K562 (cell line): ENCODE measurements around the gene ADRA2B. TPM values are rescaled to one million over a fixed set of nuclear protein-coding genes. Genes with fewer than 3 reads are reported as not detected.

Experiments used
- ATAC-seq: fragments of 200-7000 bp; cut with Tn5 transposase; 3 replicates; pipeline ENCODE4 v1.9.1; 2020; ENCODE audit warnings: moderate library complexity
- BruUV-seq: library from RNA; stranded (reverse); fragments of 400-500 nt; replicated peaks from 2 replicates; lab custom pipeline; 2021; lab: Mats Ljungman, UMichigan
- CTCF ChIA-PET: fragments of 300-600 bp; formaldehyde crosslinking; extraction: SDS; loops from one replicate; lab custom pipeline; 2021; ENCODE audit warnings: low intra/inter-chr PET ratio; lab: Yijun Ruan, JAX
- POLR2A ChIA-PET: fragments of 300-600, 350-650 bp; sonication (Branson Sonifier 250); formaldehyde crosslinking; extraction: SDS; loops from one replicate; lab custom pipeline; 2021; ENCODE audit warnings: antibody characterized with exemption, inconsistent platforms; lab: Yijun Ruan, JAX
- DNase-seq, 4 experiments: peaks; one replicate each; pipeline versions ENCODE4 v3.0.0 to v3.0.0-alpha.2; 2011 to 2018; ENCODE audit warnings: low spot score in 3 of 4, mixed read lengths in 3 of 4; ENCODE audit errors: extremely low read depth in 1 of 4
- FAIRE-seq: peaks from 2 replicates; lab custom pipeline; 2011; peaks lifted over from hg19 to GRCh38; lab: Jason Lieb, UNC
- H2AFZ ChIP-seq: 2 replicates; pipeline ENCODE4 v1.6.0; 2011; ENCODE audit warnings: low read depth, low read length, control low read depth, inconsistent platforms
- H3K27ac ChIP-seq: fragments of 200-600 bp; 3 replicates; pipeline ENCODE4 v1.8.0; 2011; ENCODE audit warnings: low read depth, mild to moderate bottlenecking, control low read depth, inconsistent platforms, low read length, moderate library complexity, mixed read lengths; ENCODE audit errors: extremely low read depth
- H3K27me3 ChIP-seq, 2 experiments: fragments of 300-600 bp in 1 of 2; 2 replicates in 1 of 2; 3 replicates in 1 of 2; pipeline versions ENCODE4 v1.6.0 to v1.8.0; 2011; ENCODE audit warnings: inconsistent platforms in 2 of 2, low read length in 2 of 2, mild to moderate bottlenecking in 1 of 2, mixed read lengths in 1 of 2, moderate library complexity in 1 of 2; ENCODE audit not compliant: control insufficient read depth in 2 of 2, insufficient read depth in 2 of 2
- H3K36me3 ChIP-seq: fragments of 300-600 bp; 3 replicates; pipeline ENCODE4 v1.8.0; 2011; ENCODE audit warnings: mild to moderate bottlenecking, low read length, inconsistent platforms; ENCODE audit not compliant: control insufficient read depth, insufficient read depth
- H3K4me1 ChIP-seq, 2 experiments: fragments of 200-600 bp in 1 of 2; replicated peaks in 1 of 2; 2 replicates in 1 of 2; 3 replicates in 1 of 2; pipeline versions ENCODE4 v1.5.1 to v1.8.0; 2011; ENCODE audit warnings: inconsistent platforms in 2 of 2, low read length in 2 of 2, mild to moderate bottlenecking in 1 of 2, mixed read lengths in 1 of 2, moderate library complexity in 1 of 2; ENCODE audit not compliant: control insufficient read depth in 2 of 2, insufficient read depth in 2 of 2
- H3K4me2 ChIP-seq: 2 replicates; pipeline ENCODE4 v1.6.1; 2011; ENCODE audit warnings: low read length, control low read depth, inconsistent platforms, mixed read lengths; ENCODE audit not compliant: insufficient read depth
- H3K4me3 ChIP-seq: fragments of 200-600 bp; sonication (generic), shearing (Covaris generic); 2 replicates; pipeline ENCODE4 v1.5.1; 2016; ENCODE audit warnings: control low read depth, inconsistent platforms
- H3K79me2 ChIP-seq: fragments of 200-600 bp; 3 replicates; pipeline ENCODE4 v1.8.0; 2011; ENCODE audit warnings: low read length, inconsistent platforms; ENCODE audit not compliant: control insufficient read depth, insufficient read depth
- H3K9ac ChIP-seq, 2 experiments: 2 replicates each; pipeline versions ENCODE4 v1.6.0 to v1.6.1; 2011; ENCODE audit warnings: low read depth in 2 of 2, low read length in 2 of 2, control low read depth in 1 of 2, inconsistent platforms in 1 of 2, mild to moderate bottlenecking in 1 of 2, mixed read lengths in 1 of 2; ENCODE audit not compliant: insufficient read depth in 1 of 2
- H3K9me1 ChIP-seq: one replicate; pipeline ENCODE4 v1.6.0; 2011; ENCODE audit warnings: inconsistent platforms, mild to moderate bottlenecking, low read length, moderate library complexity; ENCODE audit not compliant: control insufficient read depth, insufficient read depth
- H3K9me3 ChIP-seq: replicated peaks from 2 replicates; pipeline ENCODE4 v1.5.1; 2011; ENCODE audit warnings: low read depth, low read length, inconsistent platforms; ENCODE audit not compliant: control insufficient read depth, insufficient read depth
- H4K20me1 ChIP-seq: replicated peaks from 2 replicates; pipeline ENCODE4 v1.6.1; 2011; ENCODE audit warnings: low read length, inconsistent platforms, mixed read lengths; ENCODE audit not compliant: control insufficient read depth, insufficient read depth
- GABPB1 ChIP-seq: sonication (generic); formaldehyde crosslinking; IDR thresholded peaks from 2 replicates; pipeline ENCODE4 v1.8.0; 2022; ENCODE audit warnings: mild to moderate bottlenecking, missing genetic modification reagents
- NELFE ChIP-seq: IDR thresholded peaks from 2 replicates; pipeline ENCODE4 v1.6.1; 2011; ENCODE audit warnings: mild to moderate bottlenecking; ENCODE audit not compliant: insufficient read depth, insufficient read length
- NFRKB ChIP-seq: fragments of 450-650 bp; IDR thresholded peaks from 2 replicates; pipeline ENCODE4 v1.6.1; 2016; ENCODE audit warnings: low read depth
- NUFIP1 ChIP-seq: fragments of 450-650 bp; IDR thresholded peaks from 2 replicates; pipeline ENCODE4 v1.6.1; 2018; ENCODE audit not compliant: partially characterized antibody
- SIRT6 ChIP-seq: IDR thresholded peaks from one replicate; pipeline ENCODE4 v1.6.1; 2012; ENCODE audit warnings: low read depth, mild to moderate bottlenecking, control low read depth, inconsistent platforms, low read length, moderate library complexity
- TBP ChIP-seq: optimal IDR thresholded peaks from 2 replicates; pipeline ENCODE3; 2011; ENCODE audit warnings: low read depth, low read length, improper control_type of control experiment
- ZNF224 ChIP-seq: sonication (generic); formaldehyde crosslinking; IDR thresholded peaks from 2 replicates; pipeline ENCODE4 v1.8.0; 2022; ENCODE audit warnings: mild to moderate bottlenecking, missing genetic modification reagents
- ZNF24 ChIP-seq: fragments of 450-650 bp; IDR thresholded peaks from 2 replicates; pipeline ENCODE4 v1.6.1; 2016
- ZNF584 ChIP-seq: fragments of 200-800 bp; sonication (Bioruptor generic); IDR thresholded peaks from 2 replicates; pipeline ENCODE4 v1.6.1; 2016; ENCODE audit warnings: low read depth, mild to moderate bottlenecking, missing genetic modification characterization, missing compliant biosample characterization
- ZNF75A ChIP-seq: fragments of 450-650 bp; formaldehyde crosslinking; IDR thresholded peaks from 2 replicates; pipeline ENCODE4 v1.4.0; 2020; ENCODE audit warnings: mild to moderate bottlenecking
- WGBS: fragments of 100-300 bp; shearing (Covaris generic); methylation state at CpG from one replicate; pipeline ENCODE4 v1.1.6; 2016; ENCODE audit warnings: low coverage, mixed read lengths; ENCODE audit not compliant: insufficient coverage; ENCODE audit errors: missing lambda C conversion rate; 5-methylcytosine and 5-hydroxymethylcytosine counted together
- in situ Hi-C: fragments of 300-500 bp; cut with MboI; formaldehyde crosslinking; loops from 4 replicates; pipeline ENCODE4 v1.15.0; 2018; ENCODE audit warnings: inconsistent platforms, mixed read lengths
- intact Hi-C: fragments of 100-400 bp; cut with micrococcal nuclease; formaldehyde crosslinking; loops from 2 replicates; pipeline ENCODE4 v1.14.2; 2022
- polyA plus RNA-seq, 8 experiments: library from polyadenylated mRNA; depleted of rRNA in 4 of 8; stranded (reverse) in 5 of 8; unstranded in 3 of 8; fragments of >200 nt; fragmentation: Nextera tagmentation in 2 of 8; fragmentation: Illumina TruSeq in 1 of 8; extraction: Ambion mirVana in 2 of 8; extraction: Trizol in 1 of 8; gene quantifications; 2 replicates each; pipeline versions ENCODE4 v1.2.1 to v1.2.3, GENCODE V29; 2011 to 2014; ENCODE audit warnings: inconsistent platforms in 1 of 8, missing spikeins in 1 of 8
- total RNA-seq, 7 experiments: library from RNA; depleted of rRNA in 6 of 7; stranded (reverse); fragments of >200 nt in 6 of 7; fragmentation: Illumina TruSeq in 2 of 7; extraction: Trizol in 2 of 7; gene quantifications; 2 replicates each; pipeline versions ENCODE4 v1.2.1 to v1.2.3, GENCODE V29; 2011 to 2021; ENCODE audit warnings: low replicate concordance in 1 of 7
- TF ChIP-seq, protein P1 (sequence below): IDR thresholded peaks from 2 replicates; pipeline ENCODE4 v1.6.1; 2014; ENCODE audit warnings: antibody characterized with exemption

The ADRA2B gene
- total and polyA plus RNA-seq, 9 of the 15 experiments (the other 6 are each of a cell fraction or from before 2014, with no cell fraction given) = not detected

- H3K79me2 ChIP-seq = no peaks in the 10 kb centered on the region
- DNase-seq (no peak), ATAC-seq (no peak)
- in situ Hi-C loops = no loop called here
- no peak overlapping the region for H3K4me3 ChIP-seq
- CTCF ChIA-PET = interaction anchor here (0.6 kb wide), 1 partner anchor 33 kb away, joined by 4 read pairs; no protein-coding TSS in a partner anchor
- no peaks in the 10 kb centered on the region for H3K9me1 ChIP-seq
- no peaks in the 10 kb centered on the region for H3K9me3 ChIP-seq
- POLR2A ChIA-PET = interaction anchor here (1.4 kb wide), 2 partner anchors 9 to 59 kb away, joined by 5 to 6 read pairs; partner anchors contain the start of gene STARD7
- no peaks in the 10 kb centered on the region for H3K27me3 ChIP-seq
- 52% methylated on average over 6 of the region's 6 CpGs for WGBS
- no peaks in the 10 kb centered on the region for H4K20me1 ChIP-seq
- no peak overlapping the region for H3K9ac ChIP-seq
- intact Hi-C loops = no loop called here
- TF ChIP-seq, protein P1, sequence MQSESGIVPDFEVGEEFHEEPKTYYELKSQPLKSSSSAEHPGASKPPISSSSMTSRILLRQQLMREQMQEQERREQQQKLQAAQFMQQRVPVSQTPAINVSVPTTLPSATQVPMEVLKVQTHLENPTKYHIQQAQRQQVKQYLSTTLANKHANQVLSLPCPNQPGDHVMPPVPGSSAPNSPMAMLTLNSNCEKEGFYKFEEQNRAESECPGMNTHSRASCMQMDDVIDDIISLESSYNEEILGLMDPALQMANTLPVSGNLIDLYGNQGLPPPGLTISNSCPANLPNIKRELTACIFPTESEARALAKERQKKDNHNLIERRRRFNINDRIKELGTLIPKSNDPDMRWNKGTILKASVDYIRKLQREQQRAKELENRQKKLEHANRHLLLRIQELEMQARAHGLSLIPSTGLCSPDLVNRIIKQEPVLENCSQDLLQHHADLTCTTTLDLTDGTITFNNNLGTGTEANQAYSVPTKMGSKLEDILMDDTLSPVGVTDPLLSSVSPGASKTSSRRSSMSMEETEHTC = no peak
- no peak for TF ChIP-seq ZNF584
- TF ChIP-seq NELFE = no peak
- no peak for TF ChIP-seq NUFIP1
- no peak for TF ChIP-seq ZNF75A (CRISPR knock-in tag)
- TF ChIP-seq SIRT6 = no peak
- TF ChIP-seq NFRKB = no peak
- TF ChIP-seq GABPB1 (CRISPR knock-in tag) = no peak
- no peak for TF ChIP-seq TBP
- TF ChIP-seq ZNF224 (CRISPR knock-in tag) = no peak
- no peak for TF ChIP-seq ZNF24
- TF ChIP-seq, all 486 proteins: peak for 0
- BruUV-seq = no TSS peak
- Histone ChIP-seq H3K4me1 (peaks cover 22 to 37% of the 10 kb centered on the region in 2 experiments), H3K36me3 (no peaks in the 10 kb centered on the region), H2AFZ (no peak overlapping the region), H3K27ac (no peak overlapping the region), H3K4me2 (no peak overlapping the region)
- FAIRE-seq = no peak
These were observed 33.8 kb upstream of the ADRA2B start for GRCh38 chr2:96150007-96150640.
